ENCODE results near the gene CD209. TPM values are rescaled to one million over a fixed set of nuclear protein-coding genes. Genes with fewer than 3 reads are reported as not detected.
A peak's percentile ranks its signal among the peaks of the same experiment; 100 is the strongest.

CD209 gene
- total and polyA plus RNA-seq, 2 of the 8 experiments (the other 6 are each of a cell fraction or from before 2014, with no cell fraction given) = 0.05 to 0.22 TPM

- H3K4me3 ChIP-seq (ENCODE audit: extremely low read depth in 1 of 4, insufficient read depth in 2 of 4, low read depth in 3 of 4, low read length in 4 of 4) = no peak overlapping the region
- no peak overlapping the region for H2BK12ac ChIP-seq (ENCODE audit: low read depth, low read length)
- no peak overlapping the region for H3K9ac ChIP-seq (replicated peaks in 1 of 4; ENCODE audit: extremely low read depth in 1 of 4, low read depth in 3 of 4, low read length in 3 of 4)
- H3K27ac ChIP-seq (ENCODE audit: low read depth, low read length) = no peak overlapping the region
- H3K18ac ChIP-seq (ENCODE audit: extremely low read depth, low read length) = no peak overlapping the region
- H2BK5ac ChIP-seq (ENCODE audit: low read depth, low read length) = no peak overlapping the region
- no peak overlapping the region for H3K56ac ChIP-seq (replicated peaks; ENCODE audit: insufficient read length, low read depth, low read length)
- CTCF ChIA-PET (ENCODE audit: partially characterized antibody) = interaction anchor here (0.6 to 2.9 kb wide), 9 partner anchors 12 to 1748 kb away, joined by 3 to 21 read pairs (median 4); partner anchors contain the start of gene TRAPPC5
- H3K36me3 ChIP-seq (ENCODE audit: control insufficient read depth in 2 of 4, insufficient read depth in 4 of 4, low read length in 3 of 4) = no peaks in the 10 kb centered on the region
- DNase-seq (ENCODE audit: low read depth in 1 of 2, low spot score in 2 of 2) (no peak), FAIRE-seq (no peak)
- no peak overlapping the region for H2BK15ac ChIP-seq (ENCODE audit: low read length)
- H4K5ac ChIP-seq (ENCODE audit: insufficient read length, low read depth, low read length) = no peak overlapping the region
- 76% methylated on average over 10 of the region's 10 CpGs; no CpG with 5 or more reads in 1 of the 2 experiments for WGBS, 2 experiments (ENCODE audit: extremely low coverage in 1 of 2, insufficient coverage in 1 of 2, insufficient read length in 1 of 2, insufficient replicate concordance in 2 of 2, low coverage in 1 of 2, low lambda C conversion rate in 2 of 2, missing lambda C conversion rate in 1 of 2)
- peaks cover 0 to 16% (median 8%) of the 10 kb centered on the region in 4 experiments; a peak in 5 of 7 replicates for H3K4me1 ChIP-seq (replicated peaks in 1 of 4; ENCODE audit: control insufficient read depth in 3 of 4, insufficient read depth in 4 of 4, low read length in 3 of 4)
- no peak overlapping the region for H3K4ac ChIP-seq (replicated peaks; ENCODE audit: insufficient read length, low read depth, low read length)
- H4K91ac ChIP-seq (replicated peaks; ENCODE audit: insufficient read length, low read length) = no peak overlapping the region
- POLR2A ChIA-PET (ENCODE audit: partially characterized antibody) = interaction anchor here (0.8 to 1.5 kb wide), 3 partner anchors 10 to 21 kb away, joined by 3 read pairs; no protein-coding TSS in a partner anchor
- TF ChIP-seq HDAC2 (IDR thresholded peaks at IDR 0.05; ENCODE audit: borderline replicate concordance in 1 of 2, low read depth in 2 of 2, low read length in 2 of 2) (peak in 1 of 2 experiments; percentile 88; a peak in 1 of 4 replicates), KDM1A (IDR thresholded peaks at IDR 0.05; ENCODE audit: borderline replicate concordance, low read length) (peak; percentile 97)
- TF ChIP-seq, protein P1, sequence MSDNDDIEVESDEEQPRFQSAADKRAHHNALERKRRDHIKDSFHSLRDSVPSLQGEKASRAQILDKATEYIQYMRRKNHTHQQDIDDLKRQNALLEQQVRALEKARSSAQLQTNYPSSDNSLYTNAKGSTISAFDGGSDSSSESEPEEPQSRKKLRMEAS (IDR thresholded peaks at IDR 0.05) = no peak
- no peaks in the 10 kb centered on the region; a peak in 2 of 7 replicates for H3K27me3 ChIP-seq (replicated peaks in 1 of 4; ENCODE audit: control insufficient read depth in 3 of 4, extremely low read depth in 1 of 4, insufficient read depth in 3 of 4, low read length in 3 of 4)
- H4K20me1 ChIP-seq (replicated peaks in 1 of 2; ENCODE audit: control insufficient read depth in 1 of 2, insufficient read depth in 2 of 2, low read length in 2 of 2) = peaks cover 0 to 2% of the 10 kb centered on the region in 2 experiments
- H3K23ac ChIP-seq (ENCODE audit: insufficient read length) = no peak overlapping the region
- no peak overlapping the region for H2AK5ac ChIP-seq (ENCODE audit: low read depth, low read length)
- H2BK120ac ChIP-seq (replicated peaks; ENCODE audit: low read depth, low read length) = no peak overlapping the region
- no peaks in the 10 kb centered on the region for H3K79me1 ChIP-seq (ENCODE audit: low read depth, low read length)
- H2BK20ac ChIP-seq (ENCODE audit: low read length) = no peak overlapping the region
- no peak overlapping the region for H3K4me2 ChIP-seq (ENCODE audit: insufficient read depth in 1 of 2, low read depth in 2 of 2, low read length in 2 of 2)
- H3K23me2 ChIP-seq (ENCODE audit: low read depth, low read length) = peaks cover 2% of the 10 kb centered on the region; the same call in 1 of the 2 replicates
- H3K9me3 ChIP-seq (ENCODE audit: insufficient read depth in 2 of 2, low read depth in 1 of 2, low read length in 1 of 2) = no peaks in the 10 kb centered on the region; a peak in 1 of 4 replicates
- H4K8ac ChIP-seq (ENCODE audit: extremely low read depth, insufficient read depth, low read length) = no peak overlapping the region
- H2AFZ ChIP-seq (ENCODE audit: low read length) = no peak overlapping the region
- no peaks in the 10 kb centered on the region for H3K79me2 ChIP-seq (ENCODE audit: control insufficient read depth in 1 of 2, insufficient read depth in 2 of 2, low read length in 2 of 2)
- no peak overlapping the region for H3K14ac ChIP-seq (ENCODE audit: insufficient read length)
Observed at GRCh38 chr19:7697721-7698287, 49.5 kb downstream of the CD209 start.

Data from H1 (cell line).